Measurements from ENCODE around the gene MARCO.

The MARCO gene, protein sequence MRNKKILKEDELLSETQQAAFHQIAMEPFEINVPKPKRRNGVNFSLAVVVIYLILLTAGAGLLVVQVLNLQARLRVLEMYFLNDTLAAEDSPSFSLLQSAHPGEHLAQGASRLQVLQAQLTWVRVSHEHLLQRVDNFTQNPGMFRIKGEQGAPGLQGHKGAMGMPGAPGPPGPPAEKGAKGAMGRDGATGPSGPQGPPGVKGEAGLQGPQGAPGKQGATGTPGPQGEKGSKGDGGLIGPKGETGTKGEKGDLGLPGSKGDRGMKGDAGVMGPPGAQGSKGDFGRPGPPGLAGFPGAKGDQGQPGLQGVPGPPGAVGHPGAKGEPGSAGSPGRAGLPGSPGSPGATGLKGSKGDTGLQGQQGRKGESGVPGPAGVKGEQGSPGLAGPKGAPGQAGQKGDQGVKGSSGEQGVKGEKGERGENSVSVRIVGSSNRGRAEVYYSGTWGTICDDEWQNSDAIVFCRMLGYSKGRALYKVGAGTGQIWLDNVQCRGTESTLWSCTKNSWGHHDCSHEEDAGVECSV

DNA sequence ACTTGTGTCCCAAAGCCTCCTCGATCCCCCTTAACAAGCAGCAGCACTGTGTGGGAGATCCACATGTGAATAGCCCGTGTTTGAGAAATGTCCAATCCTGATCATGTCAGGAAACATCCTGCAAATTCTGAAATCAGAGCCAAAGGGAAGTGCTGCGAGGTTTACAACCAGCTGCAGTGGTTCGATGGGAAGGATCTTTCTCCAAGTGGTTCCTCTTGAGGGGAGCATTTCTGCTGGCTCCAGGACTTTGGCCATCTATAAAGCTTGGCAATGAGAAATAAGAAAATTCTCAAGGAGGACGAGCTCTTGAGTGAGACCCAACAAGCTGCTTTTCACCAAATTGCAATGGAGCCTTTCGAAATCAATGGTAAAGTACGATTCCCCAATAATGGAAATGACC is at the start of gene MARCO:
MARCO (plus strand) TSS at position 164 of the 400 bp plus-strand sequence; CDS start at position 271, 107 bp downstream.
- DNase-seq, result no peak

DNA sequence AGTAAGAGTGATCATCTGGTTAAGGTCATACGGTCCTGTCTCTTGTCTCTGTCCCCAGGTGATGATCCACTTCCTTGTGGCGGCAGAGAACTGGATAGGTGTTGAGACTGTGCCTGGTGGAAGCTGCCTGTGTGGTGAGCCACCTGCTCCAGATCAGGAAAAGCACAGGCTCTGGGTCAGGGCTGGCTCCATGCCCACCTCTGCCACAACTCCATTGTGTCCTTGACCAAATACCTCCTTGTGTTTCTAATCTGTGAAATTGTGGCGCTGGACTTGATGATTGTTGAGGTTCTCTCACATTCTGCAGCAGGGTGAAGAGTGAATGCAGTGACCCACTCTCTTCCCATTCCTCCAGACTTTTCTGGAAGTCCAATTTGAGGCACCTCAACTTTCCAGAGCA is 48.9 kb upstream of the MARCO start:
- DNase-seq, result no peak

GRCh38 chr2:118902266-118903028 is 39.5 kb upstream of the MARCO start:
- DNase-seq, result no peak

DNA sequence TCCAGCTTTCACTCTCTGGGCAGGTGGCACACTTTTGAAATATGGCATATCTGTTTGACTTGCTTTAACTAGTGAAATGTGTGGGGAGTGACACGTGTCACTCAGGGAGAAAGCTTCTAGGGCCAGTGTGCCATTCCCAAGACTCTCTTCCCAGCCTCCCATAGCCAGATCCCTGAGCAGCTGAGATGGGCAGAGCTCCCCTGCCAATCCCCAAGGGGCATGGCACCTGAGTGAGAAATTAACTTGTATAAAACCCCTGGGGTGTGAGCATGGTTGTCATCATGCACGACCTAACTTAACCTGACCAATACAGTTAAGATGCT is 39.0 kb upstream of the MARCO start:
- no peak for DNase-seq

- DNase-seq, result no peak
These were observed 38.2 kb upstream of the MARCO start for GRCh38 chr2:118903551-118904479.

DNA sequence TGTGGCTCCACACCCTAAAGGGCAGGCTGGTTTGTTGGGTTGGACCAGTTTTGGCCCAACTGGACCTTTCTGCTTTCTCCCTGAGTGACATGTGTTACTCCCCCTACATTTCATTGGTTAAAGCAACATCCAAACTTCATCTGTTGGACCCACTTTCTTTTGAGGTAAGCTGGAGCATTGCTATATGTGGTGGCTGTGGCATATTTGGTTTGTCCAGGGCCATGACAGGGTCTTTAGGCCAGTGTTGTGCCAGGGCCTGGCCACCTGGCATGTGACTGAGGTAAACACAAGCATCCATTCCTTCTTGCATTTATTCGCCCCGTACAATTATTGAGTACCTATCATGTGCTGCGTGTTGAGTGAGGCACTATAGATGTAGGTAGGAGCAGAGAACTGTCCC is 36.8 kb upstream of the MARCO start:
- DNase-seq, result no peak

- no peak for DNase-seq
These were observed 35.8 kb upstream of the MARCO start for GRCh38 chr2:118906186-118906585.

GRCh38 chr2:118907759-118908158 is 34.2 kb upstream of the MARCO start:
- DNase-seq, result no peak

DNA sequence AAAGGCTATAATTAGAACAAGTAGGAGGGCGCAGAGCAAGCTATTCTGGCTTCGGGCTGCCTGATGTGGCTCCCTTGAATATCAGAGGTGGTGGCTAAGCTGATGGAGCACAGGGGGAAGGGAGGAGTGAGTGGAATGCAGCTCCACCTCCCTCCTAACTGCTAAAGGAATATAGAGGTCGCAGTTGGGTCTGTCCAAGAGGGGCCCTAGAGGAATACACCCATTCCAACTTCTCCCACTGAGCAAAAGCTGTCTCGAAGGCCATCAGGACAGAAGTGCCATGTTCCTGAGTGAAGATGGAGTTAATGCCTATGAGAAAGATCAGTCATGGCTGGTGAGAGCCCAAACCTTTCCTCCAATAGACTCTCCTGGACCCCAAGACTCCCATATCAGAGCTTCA is 32.8 kb upstream of the MARCO start:
- no peak for DNase-seq

GRCh38 chr2:118911166-118911856 is 30.7 kb upstream of the MARCO start:
- no peak for DNase-seq

GRCh38 chr2:118911936-118912335 is 30.1 kb upstream of the MARCO start:
- no peak for DNase-seq

DNA sequence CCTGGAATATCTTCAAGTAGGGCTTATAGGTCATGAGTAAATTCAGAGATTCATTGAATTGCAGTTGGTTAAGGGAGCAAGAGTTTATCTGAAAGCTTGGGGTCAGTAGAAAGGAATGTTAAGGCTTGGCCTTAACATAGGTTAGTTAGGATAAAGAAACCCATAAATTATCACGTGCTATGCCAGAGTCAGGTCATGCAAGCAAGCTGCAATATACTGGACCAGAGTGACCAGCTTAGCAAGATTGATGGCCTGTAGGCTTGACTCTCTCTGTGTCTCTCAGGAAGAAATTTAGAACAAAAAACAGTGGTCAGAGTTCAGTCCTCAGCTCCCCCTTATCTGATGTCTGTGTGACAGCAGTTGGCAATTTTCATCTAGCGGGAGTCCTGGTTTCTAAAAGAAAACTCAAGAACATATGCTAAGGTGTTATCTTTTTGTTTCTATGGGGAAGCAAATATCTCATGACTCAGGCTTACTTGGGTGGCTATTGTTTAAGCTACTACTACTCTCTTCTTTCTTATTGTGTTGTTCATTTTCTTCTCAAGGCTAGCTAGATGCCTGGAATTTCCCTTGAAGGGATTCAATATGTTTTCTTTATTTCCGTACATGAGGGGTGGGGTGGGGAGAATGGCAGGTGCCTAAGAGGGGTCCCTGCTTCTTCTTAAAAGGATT is 28.7 kb upstream of the MARCO start:
- no peak for DNase-seq

DNA sequence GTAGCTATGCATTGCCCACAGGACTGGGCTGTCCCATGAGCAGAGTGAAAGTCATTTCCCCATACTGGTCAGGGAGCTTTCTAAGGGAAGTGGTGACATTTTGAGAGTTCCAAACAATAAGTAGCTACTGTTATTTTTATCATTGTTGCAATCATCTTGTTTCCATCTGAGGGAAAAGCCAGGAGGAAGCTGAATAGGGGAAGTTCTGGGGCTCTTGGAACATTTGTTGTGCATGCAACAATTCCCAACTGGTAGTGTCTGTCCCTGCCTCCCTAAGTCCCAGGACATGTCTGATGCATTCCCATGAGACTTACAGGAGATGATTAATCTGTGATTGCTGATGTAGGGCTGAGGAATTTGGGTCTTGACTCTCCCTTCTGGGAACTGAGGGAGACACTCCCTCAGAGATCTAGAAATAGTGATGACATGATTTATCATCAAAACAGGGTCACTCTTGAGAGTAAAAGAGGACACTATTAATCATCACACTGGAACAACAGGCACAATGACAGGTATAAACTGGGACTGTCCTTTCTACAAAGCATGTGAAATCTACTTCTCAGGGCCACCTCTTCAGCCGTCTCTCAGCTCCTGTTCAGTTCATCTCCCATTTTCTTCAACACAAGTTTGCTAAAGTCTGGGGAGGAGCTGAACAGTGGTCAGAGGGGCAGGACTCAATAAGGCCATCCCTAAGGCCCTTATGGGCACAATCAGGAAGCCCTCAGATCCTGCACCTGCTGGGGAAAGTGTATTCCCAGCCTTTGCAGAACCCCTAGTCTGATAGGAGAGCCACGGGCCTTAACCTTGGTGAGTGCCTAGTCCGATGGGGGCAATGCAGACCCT is 28.0 kb upstream of the MARCO start:
- no peak for DNase-seq

- DNase-seq, result no peak
These were observed 27.1 kb upstream of the MARCO start for GRCh38 chr2:118914721-118915453.

GRCh38 chr2:118918017-118918416 is 24.0 kb upstream of the MARCO start:
- DNase-seq, result no peak

DNA sequence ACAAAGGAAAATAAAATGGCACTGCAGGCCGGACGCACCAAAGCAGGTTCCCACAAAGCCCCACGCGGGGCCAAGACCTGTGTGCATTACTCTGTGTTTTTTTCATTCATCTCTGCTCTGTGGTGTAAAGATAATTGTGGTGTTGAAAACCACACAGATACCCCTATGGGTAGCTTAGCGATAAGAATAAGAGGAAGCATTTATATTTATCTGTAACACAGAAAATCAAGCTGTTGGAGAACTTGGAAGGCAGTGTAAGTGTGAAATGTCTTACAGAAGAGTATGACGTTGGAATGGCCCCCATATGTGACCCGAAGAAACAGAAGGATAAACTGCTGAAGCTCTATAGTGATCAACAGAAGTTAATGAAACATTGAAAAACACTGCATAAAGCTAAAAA is 20.3 kb upstream of the MARCO start:
- no peak for DNase-seq

DNA sequence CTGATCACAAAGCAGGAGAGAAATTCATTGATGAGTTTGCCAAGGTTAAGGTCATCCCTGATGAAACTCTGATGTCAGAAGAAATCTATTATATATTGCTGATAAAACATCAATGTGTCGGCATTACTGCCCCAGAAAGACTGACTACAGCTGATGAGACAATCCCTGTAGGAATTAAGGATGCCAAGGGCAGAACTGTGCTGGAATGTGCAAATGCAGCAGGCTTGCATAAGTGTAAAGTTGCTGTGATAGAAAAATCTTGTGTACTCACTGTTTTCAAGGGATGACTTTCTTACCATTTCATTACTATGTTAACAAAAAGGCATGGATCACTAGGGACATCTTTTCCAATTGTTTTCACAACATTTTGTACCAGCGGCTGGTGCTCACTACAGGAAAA is 19.7 kb upstream of the MARCO start:
- DNase-seq, result no peak

DNA sequence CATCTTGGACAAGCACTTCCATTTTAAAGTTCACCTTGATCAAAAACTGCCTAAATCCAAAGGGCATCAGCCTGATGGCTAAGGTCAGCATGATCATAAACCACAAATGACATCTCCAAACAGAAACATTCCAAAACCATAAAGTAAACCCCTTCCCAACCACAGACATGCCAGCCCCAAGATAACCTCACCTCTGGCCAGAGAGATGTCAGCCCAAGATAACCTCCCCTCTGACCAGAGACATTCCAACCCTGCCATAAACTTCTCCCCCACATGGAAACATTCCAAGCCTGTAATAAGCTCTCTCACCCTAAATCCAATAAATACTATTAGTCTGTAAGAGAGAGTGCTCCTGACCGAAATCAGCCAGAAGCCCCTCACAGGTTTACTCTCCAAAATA is 18.6 kb upstream of the MARCO start:
- no peak for DNase-seq

DNA sequence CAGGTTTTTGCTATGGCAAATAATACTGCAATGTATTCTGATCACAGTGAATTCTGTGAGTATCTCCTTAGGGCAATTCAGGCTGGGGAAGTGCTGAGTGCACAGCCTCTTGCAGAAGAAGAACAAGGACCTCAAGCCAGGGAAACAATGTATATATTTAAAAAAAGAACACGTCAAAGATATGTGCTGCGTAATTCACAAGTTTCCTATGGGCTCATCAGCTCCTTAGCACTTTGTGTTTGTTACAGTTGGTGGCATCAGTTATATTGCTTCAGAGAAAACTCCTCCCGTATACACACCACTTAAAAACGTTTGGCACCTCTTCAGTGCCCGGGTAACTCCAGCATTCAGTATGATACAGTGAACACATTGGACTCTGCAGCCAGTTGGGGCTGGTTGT is 16.5 kb upstream of the MARCO start:
- no peak for DNase-seq

- DNase-seq, result no peak
These were observed 16.0 kb upstream of the MARCO start for GRCh38 chr2:118925981-118926380.

Measured in SHP77 treated with DMSO at 0.1 percent for 48 hours (cell line).